Brain microvascular endothelial cell (primary cell): ENCODE data around the gene CERS1.
A peak's percentile ranks its signal among the peaks of the same experiment; 100 is the strongest.

Source experiments
- DNase-seq: peaks from one replicate; pipeline ENCODE4 v3.0.0-alpha.2; 2020
- H3K27ac ChIP-seq: fragments of 250-450 bp; sonication (Bioruptor Pico); 2 replicates; pipeline ENCODE4 v1.5.1; 2020; ENCODE audit warnings: mild to moderate bottlenecking, moderate library complexity
- H3K27me3 ChIP-seq: fragments of 250-450 bp; sonication (Bioruptor Pico); replicated peaks from 2 replicates; pipeline ENCODE4 v1.5.1; 2020; ENCODE audit warnings: mild to moderate bottlenecking
- H3K36me3 ChIP-seq: fragments of 250-450 bp; sonication (Bioruptor Pico); replicated peaks from 2 replicates; pipeline ENCODE4 v1.5.1; 2020; ENCODE audit warnings: mild to moderate bottlenecking
- H3K4me3 ChIP-seq: 2 replicates; pipeline ENCODE4 v1.5.1; 2011; ENCODE audit warnings: low read depth, mild to moderate bottlenecking, control low read depth, low read length, moderate library complexity
- CTCF ChIP-seq: IDR thresholded peaks from 2 replicates; pipeline ENCODE4 v1.5.1; 2011; ENCODE audit warnings: low read depth, mild to moderate bottlenecking, moderate library complexity, low read length, control low read depth, inconsistent platforms; ENCODE audit errors: missing control alignments
- in situ Hi-C: cut with HindIII; loops from 2 replicates; pipeline ENCODE4 v1.10.0; 2017; ENCODE audit warnings: low sequenced_read_pairs, low pct_ligation_motif_present

Gene CERS1

GRCh38 chr19:18845961-18846360 is 50.0 kb downstream of the CERS1 start:
- in situ Hi-C loops, result no loop called here
- Histone ChIP-seq H3K36me3 (peaks cover 21% of the 10 kb centered on the region), H3K4me3 (no peak overlapping the region), H3K27ac (no peak overlapping the region), H3K27me3 (no peaks in the 10 kb centered on the region)
- DNase-seq, result no peak
- no peak for TF ChIP-seq CTCF

DNA sequence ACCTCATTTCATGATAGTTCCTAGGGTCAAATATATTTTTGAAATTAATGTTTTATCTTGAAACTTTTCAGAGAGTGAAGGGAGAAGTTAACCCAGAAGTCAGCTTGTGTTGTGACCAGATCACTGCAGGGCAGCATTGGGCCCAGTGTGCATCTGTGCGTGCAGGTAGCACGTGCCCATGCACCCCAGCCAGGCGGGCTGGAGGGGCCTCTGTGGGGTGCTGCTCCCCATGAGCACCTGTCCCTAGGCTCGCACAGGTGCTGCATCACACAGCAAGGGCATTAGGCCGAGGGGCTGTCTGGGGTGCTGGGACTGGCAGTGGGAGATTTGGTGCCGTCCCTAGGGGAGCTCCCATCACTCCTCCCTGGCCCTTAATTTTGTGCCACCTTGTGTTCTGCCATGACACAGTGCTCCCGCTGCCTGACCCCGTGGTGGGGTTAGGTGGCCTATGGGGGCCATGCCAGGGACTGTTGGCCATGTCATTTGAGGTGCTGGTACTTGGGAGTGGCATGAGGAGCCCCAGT is 51.1 kb downstream of the CERS1 start:
- no peak overlapping the region for H3K4me3 ChIP-seq
- H3K27me3 ChIP-seq, result no peaks in the 10 kb centered on the region
- no peak for TF ChIP-seq CTCF
- peaks cover 10% of the 10 kb centered on the region for H3K36me3 ChIP-seq
- no peak overlapping the region for H3K27ac ChIP-seq
- in situ Hi-C loops, result no loop called here
- no peak for DNase-seq

- Histone ChIP-seq H3K4me3 (no peak overlapping the region), H3K27me3 (no peaks in the 10 kb centered on the region), H3K27ac (peak overlapping the region; percentile 45), H3K36me3 (peaks cover 6% of the 10 kb centered on the region)
- DNase-seq, result peak; percentile 23
- in situ Hi-C loops, result no loop called here
- no peak for TF ChIP-seq CTCF
Measured at GRCh38 chr19:18843960-18844359, 52.0 kb downstream of the CERS1 start.

GRCh38 chr19:18842166-18842565 is 53.8 kb downstream of the CERS1 start:
- in situ Hi-C loops, result no loop called here
- DNase-seq, result no peak
- TF ChIP-seq CTCF, result no peak
- H3K36me3 ChIP-seq, result peaks cover 2% of the 10 kb centered on the region
- no peak overlapping the region for H3K27ac ChIP-seq
- H3K4me3 ChIP-seq, result no peak overlapping the region
- H3K27me3 ChIP-seq, result no peaks in the 10 kb centered on the region

- no peaks in the 10 kb centered on the region for H3K27me3 ChIP-seq
- TF ChIP-seq CTCF, result no peak
- DNase-seq, result no peak
- no peak overlapping the region for H3K27ac ChIP-seq
- no peak overlapping the region for H3K4me3 ChIP-seq
- peaks cover 2% of the 10 kb centered on the region for H3K36me3 ChIP-seq
- in situ Hi-C loops, result no loop called here
Measured at GRCh38 chr19:18841400-18841799, 54.6 kb downstream of the CERS1 start.

DNA sequence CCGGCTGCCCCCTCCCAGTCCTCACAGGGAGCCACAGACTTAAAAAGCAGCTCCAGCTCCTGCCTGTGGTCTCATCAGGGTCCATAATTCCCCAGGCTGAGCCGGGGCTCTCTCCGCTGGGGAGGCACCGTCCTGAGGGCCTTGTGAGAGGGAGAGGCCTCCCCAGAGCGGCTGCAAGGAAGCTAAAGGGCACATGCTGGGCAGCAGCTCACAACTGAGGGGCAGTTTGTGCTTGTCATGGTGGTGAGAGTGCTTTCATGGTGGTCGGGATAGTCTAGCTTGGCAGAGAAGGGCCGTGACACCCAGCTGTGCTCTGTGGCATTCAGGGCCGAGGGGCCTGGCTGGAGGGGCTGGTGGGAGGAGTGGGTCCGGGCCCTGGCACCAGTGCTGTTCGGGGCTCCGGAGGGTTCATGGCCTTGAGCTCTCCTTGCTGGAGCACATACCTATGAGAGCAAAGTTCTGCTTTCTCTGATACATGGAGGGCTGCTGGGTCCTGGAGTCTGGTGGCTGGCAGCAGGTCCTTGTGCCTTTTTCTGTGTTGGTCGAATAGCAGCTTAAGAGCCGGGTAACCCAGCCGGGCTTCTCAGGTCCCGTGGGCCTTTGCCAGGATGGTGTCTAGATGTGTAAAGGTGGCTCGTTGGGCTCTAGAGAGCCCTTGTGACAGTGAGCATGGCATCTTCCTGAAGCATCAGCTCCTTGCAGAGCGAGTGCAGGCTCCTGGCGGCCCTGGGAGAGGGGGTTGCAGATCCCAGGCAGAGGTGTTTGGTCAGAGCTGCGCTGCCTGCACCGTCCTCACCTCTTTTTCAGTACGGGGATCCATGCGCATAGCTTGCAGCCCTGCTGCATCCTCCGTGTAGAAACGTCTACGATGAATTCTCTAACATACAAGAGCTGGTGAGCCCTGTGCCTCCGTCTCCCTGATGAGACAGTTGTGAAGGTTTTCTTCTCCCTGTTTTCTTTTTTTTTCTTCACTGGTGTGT is 55.4 kb downstream of the CERS1 start:
- H3K4me3 ChIP-seq, result no peak overlapping the region
- H3K27ac ChIP-seq, result no peak overlapping the region
- in situ Hi-C loops, result no loop called here

More for the DNA sequence above, 55.4 kb downstream of the CERS1 start:
- DNase-seq, result no peak
- no peaks in the 10 kb centered on the region for H3K27me3 ChIP-seq
- TF ChIP-seq CTCF, result no peak
- peaks cover 3% of the 10 kb centered on the region for H3K36me3 ChIP-seq
